HepG2 (cell line): Measurements from ENCODE around the gene ALX1. TPM values are rescaled to one million over a fixed set of nuclear protein-coding genes. Genes with fewer than 3 reads are reported as not detected.

ENCODE experiments used
- ATAC-seq: fragments of 200-7000 bp; cut with Tn5 transposase; 3 replicates; pipeline ENCODE4 v1.9.1; 2020; ENCODE audit warnings: mild to moderate bottlenecking, moderate library complexity
- BruUV-seq: library from RNA; stranded (reverse); fragments of 400-500 nt; replicated peaks from 2 replicates; lab custom pipeline; 2021; lab: Mats Ljungman, UMichigan
- CTCF ChIA-PET: fragments of 300-600 bp; formaldehyde crosslinking; extraction: SDS; loops from one replicate; lab custom pipeline; 2021; ENCODE audit warnings: low total read pairs, inconsistent platforms, low intra/inter-chr PET ratio; lab: Yijun Ruan, JAX
- POLR2A ChIA-PET: fragments of 350-600 bp; sonication (Branson Sonifier 250); formaldehyde crosslinking; loops from one replicate; lab custom pipeline; 2020; ENCODE audit warnings: antibody characterized with exemption, inconsistent platforms; lab: Yijun Ruan, JAX
- DNase-seq: peaks from one replicate; pipeline ENCODE4 v3.0.0-alpha.2; 2015; ENCODE audit warnings: low spot score
- FAIRE-seq: peaks from 3 replicates; lab custom pipeline; 2011; peaks lifted over from hg19 to GRCh38; lab: Jason Lieb, UNC
- H2AFZ ChIP-seq: one replicate; pipeline ENCODE4 v1.6.1; 2011; ENCODE audit warnings: low read length, inconsistent platforms
- H3K27ac ChIP-seq: fragments of 300-600 bp; 3 replicates; pipeline ENCODE4 v1.8.0; 2011; ENCODE audit warnings: mixed run types, mild to moderate bottlenecking, mixed read lengths, low read length, inconsistent platforms; ENCODE audit not compliant: insufficient read depth; ENCODE audit errors: extremely low read length
- H3K27me3 ChIP-seq, 2 experiments: fragments of 200-600 bp in 1 of 2; 2 replicates in 1 of 2; 3 replicates in 1 of 2; pipeline versions ENCODE4 v1.6.0 to v1.8.0; 2011; ENCODE audit warnings: low read length in 2 of 2, mild to moderate bottlenecking in 2 of 2, moderate library complexity in 2 of 2, inconsistent platforms in 1 of 2; ENCODE audit not compliant: insufficient read depth in 2 of 2, control insufficient read depth in 1 of 2
- H3K36me3 ChIP-seq, 2 experiments: fragments of 200-600 bp in 1 of 2; replicated peaks in 1 of 2; 2 replicates in 1 of 2; 3 replicates in 1 of 2; pipeline versions ENCODE4 v1.5.1 to v1.8.0; 2011; ENCODE audit warnings: low read length in 2 of 2, inconsistent platforms in 1 of 2; ENCODE audit not compliant: insufficient read depth in 2 of 2, control insufficient read depth in 1 of 2
- H3K4me1 ChIP-seq: 2 replicates; pipeline ENCODE4 v1.5.1; 2012; ENCODE audit warnings: low read length, inconsistent platforms; ENCODE audit not compliant: insufficient read depth
- H3K4me2 ChIP-seq: 2 replicates; pipeline ENCODE4 v1.6.0; 2011; ENCODE audit warnings: low read depth, low read length, inconsistent platforms
- H3K4me3 ChIP-seq, 3 experiments: fragments of 200-600 bp in 1 of 3; sonication (generic), shearing (Covaris generic) in 1 of 3; replicated peaks in 1 of 3; 2 replicates each; pipeline ENCODE4 v1.5.1; 2011 to 2016; ENCODE audit warnings: low read length in 3 of 3, inconsistent platforms in 2 of 3, low read depth in 2 of 3, mild to moderate bottlenecking in 2 of 3, control low read depth in 1 of 3, mixed read lengths in 1 of 3; ENCODE audit not compliant: insufficient read depth in 1 of 3
- H3K79me2 ChIP-seq: one replicate; pipeline ENCODE4 v1.6.1; 2011; ENCODE audit warnings: low read length, inconsistent platforms; ENCODE audit not compliant: insufficient read depth
- H3K9ac ChIP-seq: 2 replicates; pipeline ENCODE4 v1.6.0; 2011; ENCODE audit warnings: mild to moderate bottlenecking, low read depth, low read length, inconsistent platforms; ENCODE audit not compliant: insufficient read depth
- H3K9me3 ChIP-seq: 2 replicates; pipeline ENCODE4 v1.5.1; 2012; ENCODE audit warnings: mild to moderate bottlenecking, low read length
- H4K20me1 ChIP-seq: 2 replicates; pipeline ENCODE4 v1.6.0; 2011; ENCODE audit warnings: inconsistent platforms, mild to moderate bottlenecking, low read length, moderate library complexity; ENCODE audit not compliant: insufficient read depth
- CAMTA2 ChIP-seq: sonication (generic); formaldehyde crosslinking; IDR thresholded peaks from 2 replicates; pipeline ENCODE4 v1.4.0; 2020; ENCODE audit warnings: mild to moderate bottlenecking, missing genetic modification reagents, borderline replicate concordance
- CBFB ChIP-seq: sonication (generic); formaldehyde crosslinking; IDR thresholded peaks from 2 replicates; pipeline ENCODE4 v1.4.0; 2020; ENCODE audit warnings: missing genetic modification reagents
- DPF2 ChIP-seq: sonication (generic); formaldehyde crosslinking; IDR thresholded peaks from 2 replicates; pipeline ENCODE4 v1.4.0; 2020; ENCODE audit warnings: mild to moderate bottlenecking, low read depth, missing genetic modification reagents, borderline replicate concordance
- MEF2D ChIP-seq: sonication (generic); formaldehyde crosslinking; IDR thresholded peaks from 2 replicates; pipeline ENCODE4 v1.5.1; 2020; ENCODE audit warnings: mild to moderate bottlenecking, missing genetic modification reagents
- NFIC ChIP-seq: IDR thresholded peaks from 2 replicates; pipeline ENCODE4 v1.6.1; 2012; ENCODE audit warnings: mild to moderate bottlenecking, low read length, inconsistent platforms
- NFKB2 ChIP-seq: sonication (generic); formaldehyde crosslinking; IDR thresholded peaks from 2 replicates; pipeline ENCODE4 v1.4.0; 2020; ENCODE audit warnings: missing genetic modification reagents, borderline replicate concordance
- NONO ChIP-seq, 2 experiments: fragments of 450-650 bp in 1 of 2; sonication (generic) in 1 of 2; formaldehyde crosslinking in 1 of 2; IDR thresholded peaks in 1 of 2; conservative IDR thresholded peaks in 1 of 2; 2 replicates each; pipeline versions ENCODE4 v1.6.1 to v1.8.0; 2017 to 2022; ENCODE audit warnings: mild to moderate bottlenecking in 1 of 2, missing genetic modification reagents in 1 of 2, moderate library complexity in 1 of 2
- ONECUT2 ChIP-seq: sonication (generic); formaldehyde crosslinking; IDR thresholded peaks from 2 replicates; pipeline ENCODE4 v1.4.0; 2020; ENCODE audit warnings: missing genetic modification reagents
- POLR2AphosphoS5 ChIP-seq: IDR thresholded peaks from 2 replicates; pipeline ENCODE4 v1.6.1; 2012; ENCODE audit warnings: low read depth, low read length
- SSRP1 ChIP-seq: IDR thresholded peaks from 2 replicates; pipeline ENCODE4 v1.6.1; 2016; ENCODE audit warnings: control low read depth
- WGBS: methylation state at CpG from one replicate; pipeline ENCODE4 v1.1.6; 2017; ENCODE audit warnings: low lambda C conversion rate; 5-methylcytosine and 5-hydroxymethylcytosine counted together
- in situ Hi-C: cut with HindIII; loops from 2 replicates; pipeline ENCODE4 v1.10.0; 2017; ENCODE audit warnings: low pct_unique_long_range_greater_than_20kb; ENCODE audit not compliant: extremely low pct_ligation_motif_present
- intact Hi-C: fragments of 100-400 bp; cut with micrococcal nuclease; formaldehyde crosslinking; loops from one replicate; pipeline ENCODE4 v1.10.0; 2022; ENCODE audit not compliant: unreplicated experiment
- polyA plus RNA-seq, 8 experiments: library from polyadenylated mRNA; depleted of rRNA in 3 of 8; stranded (reverse) in 7 of 8; unstranded in 1 of 8; fragments of >200 nt; fragmentation: Illumina TruSeq in 4 of 8; extraction: Trizol in 4 of 8; gene quantifications; 2 replicates each; pipeline versions ENCODE4 v1.2.1 to v1.2.3, GENCODE V29; 2011 to 2016; ENCODE audit warnings: low read depth in 4 of 8, missing spikeins in 1 of 8, mixed read lengths in 1 of 8; ENCODE audit not compliant: insufficient read depth in 1 of 8
- total RNA-seq, 5 experiments: library from RNA; depleted of rRNA; stranded (reverse); fragments of >200 nt; fragmentation: Illumina TruSeq; extraction: Trizol; gene quantifications; 2 replicates each; pipeline ENCODE4 v1.2.3, GENCODE V29; 2016; ENCODE audit warnings: low read depth in 1 of 5
- TF ChIP-seq, protein P1 (sequence below): sonication (generic); formaldehyde crosslinking; IDR thresholded peaks from one replicate; pipeline ENCODE4 v1.5.1; 2020; ENCODE audit warnings: mild to moderate bottlenecking, missing genetic modification reagents; ENCODE audit errors: not compliant biosample characterization

Gene ALX1
- total and polyA plus RNA-seq, 2 of the 13 experiments (the other 11 are each of a cell fraction or from before 2014, with no cell fraction given) = not detected

DNA sequence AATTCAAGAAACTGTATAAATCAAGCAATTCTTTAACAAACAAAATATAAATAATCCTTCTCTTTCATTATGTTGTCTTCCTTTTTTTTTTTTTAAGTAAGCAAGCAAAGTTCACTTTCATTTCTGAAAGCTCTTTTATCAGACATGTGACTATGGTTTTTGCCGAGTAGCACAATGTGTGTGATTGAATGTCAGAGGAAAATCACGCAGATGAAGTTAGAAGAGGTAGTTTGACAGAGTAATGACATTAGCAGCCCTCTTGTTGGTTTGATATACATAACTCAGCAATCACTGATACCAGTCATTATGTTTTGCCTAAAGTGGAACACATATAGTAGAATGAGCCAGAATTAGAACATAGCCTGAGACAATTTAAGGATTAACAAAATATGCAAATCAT is 19.0 kb downstream of the ALX1 start:
- ChIA-PET CTCF (no interaction called here), POLR2A (no interaction called here)
- Histone ChIP-seq H3K27me3 (no peaks in the 10 kb centered on the region), H3K36me3 (no peaks in the 10 kb centered on the region), H3K4me1 (no peaks in the 10 kb centered on the region), H3K27ac (no peak overlapping the region), H3K4me3 (no peak overlapping the region), H3K9me3 (no peaks in the 10 kb centered on the region), H4K20me1 (no peaks in the 10 kb centered on the region), H3K4me2 (no peak overlapping the region), H3K9ac (no peak overlapping the region), H3K79me2 (no peaks in the 10 kb centered on the region), H2AFZ (no peak overlapping the region)
- TF ChIP-seq CAMTA2 (CRISPR knock-in tag) (no peak), DPF2 (CRISPR knock-in tag) (no peak), NFIC (no peak), POLR2AphosphoS5 (no peak), MEF2D (no peak), SSRP1 (CRISPR knock-in tag) (no peak), NFKB2 (CRISPR knock-in tag) (no peak), ONECUT2 (CRISPR knock-in tag) (no peak), NONO (IDR thresholded peaks at IDR 0.05) (no peak), NONO (CRISPR knock-in tag; conservative IDR thresholded peaks at IDR 0.05) (no peak), CBFB (CRISPR knock-in tag) (no peak)
- ATAC-seq = no peak
- no peak for DNase-seq
- 1% methylated on average over 2 of the region's 2 CpGs for WGBS
- BruUV-seq = no TSS peak
- FAIRE-seq = no peak
- in situ Hi-C loops = no loop called here
- intact Hi-C loops = no loop called here

DNA sequence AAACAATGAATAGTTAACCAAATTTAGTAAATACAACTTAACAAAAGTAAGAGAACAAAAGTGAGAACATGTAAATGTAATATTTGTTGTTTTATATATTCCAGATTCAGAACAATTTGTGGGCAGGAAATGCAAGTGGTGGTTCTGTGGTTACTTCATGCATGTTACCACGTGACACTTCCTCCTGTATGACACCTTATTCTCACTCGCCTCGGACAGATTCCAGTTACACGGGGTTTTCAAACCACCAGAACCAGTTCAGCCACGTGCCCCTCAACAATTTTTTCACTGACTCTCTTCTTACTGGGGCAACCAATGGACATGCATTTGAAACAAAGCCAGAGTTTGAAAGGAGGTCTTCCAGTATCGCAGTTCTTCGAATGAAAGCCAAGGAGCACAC is 21.0 kb downstream of the ALX1 start:
- no peaks in the 10 kb centered on the region for H3K79me2 ChIP-seq
- POLR2A ChIA-PET = no interaction called here
- in situ Hi-C loops (no loop called here), intact Hi-C loops (no loop called here)
- FAIRE-seq (no peak), DNase-seq (no peak), ATAC-seq (no peak)
- H4K20me1 ChIP-seq = no peaks in the 10 kb centered on the region
- CTCF ChIA-PET = no interaction called here
- no peak overlapping the region for H3K9ac ChIP-seq
- H3K9me3 ChIP-seq = no peaks in the 10 kb centered on the region
- H2AFZ ChIP-seq = no peak overlapping the region
- H3K27ac ChIP-seq = no peak overlapping the region
- WGBS = 2% methylated on average over 7 of the region's 7 CpGs
- H3K4me1 ChIP-seq = no peaks in the 10 kb centered on the region
- H3K4me2 ChIP-seq = no peak overlapping the region
- no TSS peak for BruUV-seq
- no peaks in the 10 kb centered on the region for H3K36me3 ChIP-seq
- H3K4me3 ChIP-seq = no peak overlapping the region
- no peaks in the 10 kb centered on the region for H3K27me3 ChIP-seq
- TF ChIP-seq, protein P1, sequence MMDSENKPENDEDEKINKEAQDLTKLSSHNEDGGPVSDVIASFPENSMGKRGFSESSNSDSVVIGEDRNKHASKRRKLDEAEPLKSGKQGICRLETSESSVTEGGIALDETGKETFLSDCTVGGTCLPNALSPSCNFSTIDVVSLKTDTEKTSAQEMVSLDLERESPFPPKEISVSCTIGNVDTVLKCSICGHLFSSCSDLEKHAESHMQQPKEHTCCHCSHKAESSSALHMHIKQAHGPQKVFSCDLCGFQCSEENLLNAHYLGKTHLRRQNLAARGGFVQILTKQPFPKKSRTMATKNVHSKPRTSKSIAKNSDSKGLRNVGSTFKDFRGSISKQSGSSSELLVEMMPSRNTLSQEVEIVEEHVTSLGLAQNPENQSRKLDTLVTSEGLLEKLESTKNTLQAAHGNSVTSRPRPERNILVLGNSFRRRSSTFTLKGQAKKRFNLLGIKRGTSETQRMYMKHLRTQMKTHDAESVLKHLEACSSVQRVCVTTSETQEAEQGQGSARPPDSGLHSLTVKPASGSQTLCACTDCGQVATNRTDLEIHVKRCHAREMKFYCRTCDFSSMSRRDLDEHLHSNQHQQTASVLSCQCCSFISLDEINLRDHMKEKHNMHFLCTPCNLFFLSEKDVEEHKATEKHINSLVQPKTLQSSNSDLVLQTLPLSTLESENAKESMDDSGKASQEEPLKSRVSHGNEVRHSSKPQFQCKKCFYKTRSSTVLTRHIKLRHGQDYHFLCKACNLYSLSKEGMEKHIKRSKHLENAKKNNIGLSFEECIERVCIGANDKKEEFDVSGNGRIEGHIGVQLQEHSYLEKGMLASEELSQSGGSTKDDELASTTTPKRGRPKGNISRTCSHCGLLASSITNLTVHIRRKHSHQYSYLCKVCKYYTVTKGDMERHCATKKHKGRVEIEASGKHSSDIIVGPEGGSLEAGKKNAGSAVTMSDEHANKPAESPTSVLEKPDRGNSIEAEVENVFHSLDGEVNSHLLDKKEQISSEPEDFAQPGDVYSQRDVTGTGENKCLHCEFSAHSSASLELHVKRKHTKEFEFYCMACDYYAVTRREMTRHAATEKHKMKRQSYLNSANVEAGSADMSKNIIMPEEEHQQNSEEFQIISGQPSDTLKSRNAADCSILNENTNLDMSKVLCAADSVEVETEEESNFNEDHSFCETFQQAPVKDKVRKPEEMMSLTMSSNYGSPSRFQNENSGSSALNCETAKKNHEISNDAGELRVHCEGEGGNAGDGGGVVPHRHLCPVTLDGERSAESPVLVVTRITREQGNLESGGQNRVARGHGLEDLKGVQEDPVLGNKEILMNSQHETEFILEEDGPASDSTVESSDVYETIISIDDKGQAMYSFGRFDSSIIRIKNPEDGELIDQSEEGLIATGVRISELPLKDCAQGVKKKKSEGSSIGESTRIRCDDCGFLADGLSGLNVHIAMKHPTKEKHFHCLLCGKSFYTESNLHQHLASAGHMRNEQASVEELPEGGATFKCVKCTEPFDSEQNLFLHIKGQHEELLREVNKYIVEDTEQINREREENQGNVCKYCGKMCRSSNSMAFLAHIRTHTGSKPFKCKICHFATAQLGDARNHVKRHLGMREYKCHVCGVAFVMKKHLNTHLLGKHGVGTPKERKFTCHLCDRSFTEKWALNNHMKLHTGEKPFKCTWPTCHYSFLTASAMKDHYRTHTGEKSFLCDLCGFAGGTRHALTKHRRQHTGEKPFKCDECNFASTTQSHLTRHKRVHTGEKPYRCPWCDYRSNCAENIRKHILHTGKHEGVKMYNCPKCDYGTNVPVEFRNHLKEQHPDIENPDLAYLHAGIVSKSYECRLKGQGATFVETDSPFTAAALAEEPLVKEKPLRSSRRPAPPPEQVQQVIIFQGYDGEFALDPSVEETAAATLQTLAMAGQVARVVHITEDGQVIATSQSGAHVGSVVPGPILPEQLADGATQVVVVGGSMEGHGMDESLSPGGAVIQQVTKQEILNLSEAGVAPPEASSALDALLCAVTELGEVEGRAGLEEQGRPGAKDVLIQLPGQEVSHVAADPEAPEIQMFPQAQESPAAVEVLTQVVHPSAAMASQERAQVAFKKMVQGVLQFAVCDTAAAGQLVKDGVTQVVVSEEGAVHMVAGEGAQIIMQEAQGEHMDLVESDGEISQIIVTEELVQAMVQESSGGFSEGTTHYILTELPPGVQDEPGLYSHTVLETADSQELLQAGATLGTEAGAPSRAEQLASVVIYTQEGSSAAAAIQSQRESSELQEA (CRISPR knock-in tag) = no peak
